WTC11 (cell line): ENCODE data around the gene WDR72. TPM values are rescaled to one million over a fixed set of nuclear protein-coding genes. Genes with fewer than 3 reads are reported as not detected.
"Not testable (repeated sequence)": the region's sequence is repeated elsewhere in the genome, so short reads cannot be mapped to it uniquely, and the experiment has no call there.

Source experiments
- ATAC-seq: fragments of 200-7000 bp; cut with Tn5 transposase; 2 replicates; pipeline ENCODE4 v1.10.0; 2021; ENCODE audit warnings: mild to moderate bottlenecking, moderate library complexity
- CTCF ChIA-PET: fragments of 300-600 bp; sonication (Branson Sonifier 250); formaldehyde crosslinking; loops from one replicate; lab custom pipeline; 2021; ENCODE audit warnings: antibody characterized with exemption; lab: Charles Lee
- POLR2A ChIA-PET: fragments of 350-600 bp; sonication (Branson Sonifier 250); formaldehyde crosslinking; loops from one replicate; lab custom pipeline; 2021; ENCODE audit warnings: antibody characterized with exemption; lab: Charles Lee
- DNase-seq: peaks from one replicate; pipeline ENCODE4 v3.0.0; 2021; ENCODE audit warnings: low spot score
- H3K27ac Mint-ChIP-seq: 2 replicates; pipeline ENCODE4 v1.8.0; 2021; ENCODE audit warnings: mixed read lengths
- H3K27me3 Mint-ChIP-seq: 2 replicates; pipeline ENCODE4 v1.8.0; 2021; ENCODE audit warnings: low read depth, mild to moderate bottlenecking, moderate library complexity, mixed read lengths
- H3K36me3 Mint-ChIP-seq: 2 replicates; pipeline ENCODE4 v1.8.0; 2021; ENCODE audit warnings: mixed read lengths
- H3K4me1 Mint-ChIP-seq: 2 replicates; pipeline ENCODE4 v1.8.0; 2022; ENCODE audit warnings: mixed read lengths
- H3K4me3 Mint-ChIP-seq: 2 replicates; pipeline ENCODE4 v1.8.0; 2021; ENCODE audit warnings: mild to moderate bottlenecking, moderate library complexity, mixed read lengths
- H3K9me3 Mint-ChIP-seq: 2 replicates; pipeline ENCODE4 v1.8.0; 2021; ENCODE audit warnings: mixed read lengths
- CBFB ChIP-seq: sonication (generic); formaldehyde crosslinking; IDR thresholded peaks from 2 replicates; pipeline ENCODE4 v1.8.1; 2022; ENCODE audit warnings: mild to moderate bottlenecking, low read depth, missing genetic modification reagents
- GABPB1 ChIP-seq: sonication (generic); formaldehyde crosslinking; IDR thresholded peaks from 2 replicates; pipeline ENCODE4 v1.8.1; 2023; ENCODE audit warnings: mild to moderate bottlenecking, missing genetic modification reagents
- KAT7 ChIP-seq: sonication (generic); formaldehyde crosslinking; IDR thresholded peaks from 2 replicates; pipeline ENCODE4 v1.8.1; 2023; ENCODE audit warnings: missing genetic modification reagents, mild to moderate bottlenecking, borderline replicate concordance
- MXD4 ChIP-seq: fragments of 250-450 bp; sonication (Bioruptor Pico); IDR thresholded peaks from 2 replicates; pipeline ENCODE4 v1.8.0; 2021; ENCODE audit warnings: mild to moderate bottlenecking, moderate library complexity, borderline replicate concordance
- RELA ChIP-seq: sonication (generic); formaldehyde crosslinking; IDR thresholded peaks from 2 replicates; pipeline ENCODE4 v1.8.1; 2022; ENCODE audit warnings: missing genetic modification reagents, mild to moderate bottlenecking, borderline replicate concordance
- ZNF219 ChIP-seq: sonication (generic); formaldehyde crosslinking; IDR thresholded peaks from 2 replicates; pipeline ENCODE4 v1.8.0; 2023; ENCODE audit warnings: missing genetic modification reagents, mild to moderate bottlenecking, borderline replicate concordance
- ZNF423 ChIP-seq: fragments of 250-450 bp; sonication (Bioruptor Pico); IDR thresholded peaks from 2 replicates; pipeline ENCODE4 v2.1.2; 2022; ENCODE audit warnings: mild to moderate bottlenecking, moderate library complexity
- ZNF671 ChIP-seq: fragments of 250-450 bp; sonication (Bioruptor Pico); IDR thresholded peaks from 2 replicates; pipeline ENCODE4 v1.8.0; 2021; ENCODE audit warnings: mild to moderate bottlenecking
- total RNA-seq: library from RNA; stranded (reverse); gene quantifications from 3 replicates; pipeline ENCODE4 v1.2.3, GENCODE V29; 2021
- TF ChIP-seq, protein P1 (sequence below): sonication (generic); formaldehyde crosslinking; conservative IDR thresholded peaks from 2 replicates; pipeline ENCODE4 v1.8.1; 2022; ENCODE audit warnings: mild to moderate bottlenecking, missing genetic modification reagents
- TF ChIP-seq, protein P2 (sequence below): sonication (generic); formaldehyde crosslinking; IDR thresholded peaks from 2 replicates; pipeline ENCODE4 v1.8.1; 2022; ENCODE audit warnings: low read depth, mild to moderate bottlenecking, moderate library complexity, missing genetic modification reagents, borderline replicate concordance
- TF ChIP-seq, protein P3 (sequence below): fragments of 250-450 bp; sonication (Bioruptor Pico); IDR thresholded peaks from 2 replicates; pipeline ENCODE4 v1.9.0; 2021; ENCODE audit warnings: mild to moderate bottlenecking
- TF ChIP-seq, protein P4 (sequence below): fragments of 250-450 bp; sonication (Bioruptor Pico); IDR thresholded peaks from 2 replicates; pipeline ENCODE4 v1.9.0; 2021; ENCODE audit warnings: moderate library complexity, mild to moderate bottlenecking, inconsistent platforms, borderline replicate concordance
- TF ChIP-seq, protein P5 (sequence below): sonication (generic); formaldehyde crosslinking; conservative IDR thresholded peaks from 2 replicates; pipeline ENCODE4 v1.8.1; 2023; ENCODE audit warnings: mild to moderate bottlenecking, low read depth, missing genetic modification reagents, moderate library complexity
- TF ChIP-seq, protein P6 (sequence below): sonication (generic); formaldehyde crosslinking; IDR thresholded peaks from 2 replicates; pipeline ENCODE4 v1.8.1; 2022; ENCODE audit warnings: mild to moderate bottlenecking, moderate library complexity, missing genetic modification reagents
- TF ChIP-seq, protein P7 (sequence below): sonication (generic); formaldehyde crosslinking; IDR thresholded peaks from 2 replicates; pipeline ENCODE4 v1.8.1; 2023; ENCODE audit warnings: mild to moderate bottlenecking, missing genetic modification reagents, moderate library complexity

Gene WDR72
- total RNA-seq, 1 experiment from 2014 or later = 8.6 TPM

DNA sequence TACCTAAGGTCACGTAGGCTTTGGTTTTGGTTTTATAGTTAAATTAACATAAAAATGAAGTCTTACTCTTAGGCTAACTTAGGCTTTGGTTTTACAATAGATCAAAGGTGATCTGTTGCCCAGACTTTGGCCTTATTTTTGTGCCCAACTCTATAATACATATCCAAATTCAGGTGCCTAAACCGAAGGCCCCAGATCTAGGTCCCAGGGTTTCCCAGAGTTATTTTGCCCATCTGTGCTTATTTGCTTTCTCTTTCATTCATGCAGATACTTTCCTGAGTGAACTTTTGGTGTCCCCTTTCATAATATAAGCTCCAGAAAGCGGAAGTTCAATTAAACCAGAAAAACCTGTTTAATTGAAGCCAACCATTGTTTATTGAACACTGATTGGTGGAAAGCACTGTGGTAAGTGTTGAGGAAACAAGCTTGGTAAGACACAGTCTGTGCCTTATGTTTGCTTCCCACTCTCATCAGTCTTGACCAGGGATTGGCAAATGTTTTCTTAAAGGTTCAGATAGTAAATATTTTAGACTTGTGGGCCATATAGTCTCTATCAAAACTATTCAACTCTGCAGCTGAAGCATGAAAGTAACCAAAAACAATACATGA lies 209.7 kb downstream of the WDR72 start:
- ATAC-seq = no peak
- CTCF ChIA-PET = interaction anchor here (1.4 kb wide), 1 partner anchor 106 kb away, joined by 3 read pairs; no protein-coding TSS in a partner anchor
- TF ChIP-seq, protein P1, sequence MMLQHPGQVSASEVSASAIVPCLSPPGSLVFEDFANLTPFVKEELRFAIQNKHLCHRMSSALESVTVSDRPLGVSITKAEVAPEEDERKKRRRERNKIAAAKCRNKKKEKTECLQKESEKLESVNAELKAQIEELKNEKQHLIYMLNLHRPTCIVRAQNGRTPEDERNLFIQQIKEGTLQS (CRISPR knock-in tag) = no peak
- TF ChIP-seq ZNF671 (no peak), KAT7 (no peak)
- TF ChIP-seq, protein P2, sequence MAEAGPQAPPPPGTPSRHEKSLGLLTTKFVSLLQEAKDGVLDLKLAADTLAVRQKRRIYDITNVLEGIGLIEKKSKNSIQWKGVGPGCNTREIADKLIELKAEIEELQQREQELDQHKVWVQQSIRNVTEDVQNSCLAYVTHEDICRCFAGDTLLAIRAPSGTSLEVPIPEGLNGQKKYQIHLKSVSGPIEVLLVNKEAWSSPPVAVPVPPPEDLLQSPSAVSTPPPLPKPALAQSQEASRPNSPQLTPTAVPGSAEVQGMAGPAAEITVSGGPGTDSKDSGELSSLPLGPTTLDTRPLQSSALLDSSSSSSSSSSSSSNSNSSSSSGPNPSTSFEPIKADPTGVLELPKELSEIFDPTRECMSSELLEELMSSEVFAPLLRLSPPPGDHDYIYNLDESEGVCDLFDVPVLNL = no peak
- no peak for DNase-seq
- Mint-ChIP-seq H3K4me1 (peaks cover 25% of the 10 kb centered on the region), H3K4me3 (no peak overlapping the region), H3K9me3 (no peaks in the 10 kb centered on the region), H3K27ac (no peak overlapping the region; the same call in 1 of the 2 replicates), H3K27me3 (peaks cover 5% of the 10 kb centered on the region; the same call in 1 of the 2 replicates), H3K36me3 (no peaks in the 10 kb centered on the region)
- POLR2A ChIA-PET = no interaction called here

DNA sequence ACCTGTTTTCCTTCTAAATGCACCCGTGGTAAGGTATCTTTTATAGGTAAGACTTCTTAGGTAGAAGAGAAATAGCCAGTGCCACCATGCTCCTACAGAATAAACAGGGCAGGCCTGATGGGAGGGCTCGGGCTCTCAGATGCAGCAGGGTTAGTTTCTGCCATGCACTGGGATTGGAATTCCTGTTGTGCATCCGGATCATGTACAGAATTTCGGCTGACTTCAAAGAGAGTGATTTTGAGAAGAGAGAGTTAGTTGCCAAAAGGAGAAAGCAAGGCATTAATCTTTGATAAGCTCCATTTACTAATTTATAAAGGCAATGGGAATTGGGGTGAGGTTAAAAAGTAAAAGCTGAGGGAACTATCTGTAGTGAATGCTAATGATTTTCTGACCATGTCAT lies 211.2 kb downstream of the WDR72 start:
- H3K27me3 Mint-ChIP-seq = peaks cover 8% of the 10 kb centered on the region
- ChIA-PET CTCF (interaction anchor here (1.4 kb wide), 1 partner anchor 107 kb away, joined by 3 read pairs; no protein-coding TSS in a partner anchor), POLR2A (no interaction called here)
- peaks cover 5% of the 10 kb centered on the region; the same call in 1 of the 2 replicates for H3K9me3 Mint-ChIP-seq
- H3K36me3 Mint-ChIP-seq = peaks cover 3% of the 10 kb centered on the region
- H3K27ac Mint-ChIP-seq = no peak overlapping the region
- H3K4me3 Mint-ChIP-seq = no peak overlapping the region
- ATAC-seq (no peak), DNase-seq (no peak)
- TF ChIP-seq ZNF423 (CRISPR knock-in tag) (no peak), RELA (CRISPR knock-in tag) (no peak), MXD4 (CRISPR knock-in tag) (no peak)
- TF ChIP-seq, protein P3, sequence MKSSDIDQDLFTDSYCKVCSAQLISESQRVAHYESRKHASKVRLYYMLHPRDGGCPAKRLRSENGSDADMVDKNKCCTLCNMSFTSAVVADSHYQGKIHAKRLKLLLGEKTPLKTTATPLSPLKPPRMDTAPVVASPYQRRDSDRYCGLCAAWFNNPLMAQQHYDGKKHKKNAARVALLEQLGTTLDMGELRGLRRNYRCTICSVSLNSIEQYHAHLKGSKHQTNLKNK (CRISPR knock-in tag) = no peak
- TF ChIP-seq, protein P4, sequence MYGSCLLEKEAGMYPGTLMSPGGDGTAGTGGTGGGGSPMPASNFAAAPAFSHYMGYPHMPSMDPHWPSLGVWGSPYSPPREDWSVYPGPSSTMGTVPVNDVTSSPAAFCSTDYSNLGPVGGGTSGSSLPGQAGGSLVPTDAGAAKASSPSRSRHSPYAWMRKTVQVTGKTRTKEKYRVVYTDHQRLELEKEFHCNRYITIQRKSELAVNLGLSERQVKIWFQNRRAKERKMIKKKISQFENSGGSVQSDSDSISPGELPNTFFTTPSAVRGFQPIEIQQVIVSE = no peak
- peaks cover 24% of the 10 kb centered on the region for H3K4me1 Mint-ChIP-seq

DNA sequence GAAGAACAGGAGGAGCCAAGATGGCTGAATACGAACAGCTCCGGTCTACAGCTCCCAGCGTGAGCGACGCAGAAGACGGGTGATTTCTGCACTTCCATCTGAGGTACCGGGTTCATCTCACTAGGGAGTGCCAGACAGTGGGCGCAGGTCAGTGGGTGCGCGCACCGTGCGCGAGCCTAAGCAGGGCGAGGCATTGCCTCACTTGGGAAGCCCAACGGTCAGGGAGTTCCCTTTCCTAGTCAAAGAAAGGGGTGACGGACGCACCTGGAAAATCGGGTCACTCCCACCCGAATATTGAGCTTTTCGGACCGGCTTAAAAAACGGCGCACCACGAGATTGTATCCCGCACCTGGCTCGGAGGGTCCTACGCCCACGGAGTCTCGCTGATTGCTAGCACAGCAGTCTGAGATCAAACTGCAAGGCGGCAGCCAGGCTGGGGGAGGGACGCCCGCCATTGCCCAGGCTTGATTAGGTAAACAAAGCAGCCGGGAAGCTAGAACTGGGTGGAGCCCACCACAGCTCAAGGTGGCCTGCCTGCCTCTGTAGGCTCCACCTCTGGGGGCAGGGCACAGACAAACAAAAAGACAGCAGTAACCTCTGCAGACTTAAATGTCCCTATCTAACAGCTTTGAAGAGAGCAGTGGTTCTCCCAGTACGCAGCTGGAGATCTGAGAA lies 218.7 kb downstream of the WDR72 start:
- H3K27ac Mint-ChIP-seq = peak overlapping the region; percentile 72
- DNase-seq = peak; percentile 20
- peak overlapping the region; percentile 81 for H3K4me3 Mint-ChIP-seq
- H3K9me3 Mint-ChIP-seq, POLR2A ChIA-PET, H3K27me3 Mint-ChIP-seq, ATAC-seq, H3K36me3 Mint-ChIP-seq: not testable (repeated sequence)
- CTCF ChIA-PET = interaction anchor here (0.7 kb wide), 1 partner anchor 271 kb away, joined by 4 read pairs; no protein-coding TSS in a partner anchor
- H3K4me1 Mint-ChIP-seq = peaks cover 21% of the 10 kb centered on the region

DNA sequence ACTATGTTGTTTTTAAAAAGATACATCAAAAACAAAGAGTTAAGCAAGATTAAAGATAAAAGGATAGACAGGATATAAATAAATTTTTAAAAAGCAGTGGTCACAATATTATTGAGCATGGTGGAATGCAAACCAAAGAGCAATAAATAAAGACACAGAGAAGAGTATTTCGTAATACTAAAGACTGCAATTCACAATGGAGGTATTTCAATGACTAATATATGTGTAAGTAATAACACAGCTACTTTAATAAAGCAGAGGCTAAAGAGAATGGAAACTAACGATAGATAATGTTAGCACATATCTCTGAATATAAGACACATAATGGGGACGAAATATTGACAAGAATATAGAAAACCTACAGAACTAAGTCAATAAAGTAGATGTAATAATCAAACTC lies 219.6 kb downstream of the WDR72 start:
- no peak overlapping the region for H3K27ac Mint-ChIP-seq
- CTCF ChIA-PET = no interaction called here
- no peak for ATAC-seq
- peak overlapping the region; percentile 81 for H3K4me3 Mint-ChIP-seq
- peaks cover 21% of the 10 kb centered on the region for H3K4me1 Mint-ChIP-seq
- TF ChIP-seq CBFB = no peak
- TF ChIP-seq, all 79 proteins: peak for 0
- H3K27me3 Mint-ChIP-seq = peaks cover 3% of the 10 kb centered on the region
- no peak for DNase-seq
- H3K36me3 Mint-ChIP-seq = peaks cover 5% of the 10 kb centered on the region
- POLR2A ChIA-PET = no interaction called here
- H3K9me3 Mint-ChIP-seq = peaks cover 8% of the 10 kb centered on the region; the same call in 1 of the 2 replicates

DNA sequence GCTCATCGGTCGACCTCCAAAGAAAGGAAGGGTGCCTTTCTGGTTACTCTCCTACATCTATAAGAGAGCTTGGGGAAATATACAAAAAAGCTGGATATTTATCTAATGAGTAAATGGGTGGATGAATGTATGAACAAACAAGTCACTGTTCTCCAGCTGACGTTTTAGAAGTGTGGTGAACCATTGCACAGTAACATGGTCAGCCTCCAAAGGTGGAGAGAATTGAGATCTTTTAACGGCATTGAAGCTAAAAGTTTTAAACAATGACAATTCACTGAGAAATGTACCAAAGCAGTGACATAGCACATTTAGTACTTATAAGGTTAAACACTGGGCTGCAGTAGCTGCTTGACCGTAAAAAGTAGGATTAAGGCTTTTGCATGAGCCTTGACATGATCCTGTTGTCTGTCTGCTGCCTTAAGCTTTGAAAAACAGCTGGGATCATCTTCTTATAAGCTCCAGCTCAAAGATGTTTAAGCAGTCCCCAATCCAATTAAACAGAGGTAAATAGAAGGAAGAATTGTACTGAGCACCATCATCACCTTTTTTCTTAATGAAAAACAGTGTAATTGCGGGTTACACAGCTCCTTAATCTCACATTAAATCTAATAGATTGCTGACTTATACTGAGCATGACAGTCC lies 222.9 kb downstream of the WDR72 start:
- no peaks in the 10 kb centered on the region for H3K36me3 Mint-ChIP-seq
- no peak for DNase-seq
- ATAC-seq = no peak
- ChIA-PET CTCF (interaction anchor here (0.5 to 1.1 kb wide), 2 partner anchors 231 to 1572 kb away, joined by 3 read pairs; no protein-coding TSS in a partner anchor), POLR2A (no interaction called here)
- peaks cover 21% of the 10 kb centered on the region for H3K4me1 Mint-ChIP-seq
- no peak overlapping the region for H3K4me3 Mint-ChIP-seq
- H3K9me3 Mint-ChIP-seq = no peaks in the 10 kb centered on the region
- no peaks in the 10 kb centered on the region for H3K27me3 Mint-ChIP-seq
- H3K27ac Mint-ChIP-seq = no peak overlapping the region
- no peak for TF ChIP-seq CBFB
- TF ChIP-seq MXD4 (CRISPR knock-in tag) = no peak
- TF ChIP-seq GABPB1 (CRISPR knock-in tag) = no peak
- TF ChIP-seq, protein P5, sequence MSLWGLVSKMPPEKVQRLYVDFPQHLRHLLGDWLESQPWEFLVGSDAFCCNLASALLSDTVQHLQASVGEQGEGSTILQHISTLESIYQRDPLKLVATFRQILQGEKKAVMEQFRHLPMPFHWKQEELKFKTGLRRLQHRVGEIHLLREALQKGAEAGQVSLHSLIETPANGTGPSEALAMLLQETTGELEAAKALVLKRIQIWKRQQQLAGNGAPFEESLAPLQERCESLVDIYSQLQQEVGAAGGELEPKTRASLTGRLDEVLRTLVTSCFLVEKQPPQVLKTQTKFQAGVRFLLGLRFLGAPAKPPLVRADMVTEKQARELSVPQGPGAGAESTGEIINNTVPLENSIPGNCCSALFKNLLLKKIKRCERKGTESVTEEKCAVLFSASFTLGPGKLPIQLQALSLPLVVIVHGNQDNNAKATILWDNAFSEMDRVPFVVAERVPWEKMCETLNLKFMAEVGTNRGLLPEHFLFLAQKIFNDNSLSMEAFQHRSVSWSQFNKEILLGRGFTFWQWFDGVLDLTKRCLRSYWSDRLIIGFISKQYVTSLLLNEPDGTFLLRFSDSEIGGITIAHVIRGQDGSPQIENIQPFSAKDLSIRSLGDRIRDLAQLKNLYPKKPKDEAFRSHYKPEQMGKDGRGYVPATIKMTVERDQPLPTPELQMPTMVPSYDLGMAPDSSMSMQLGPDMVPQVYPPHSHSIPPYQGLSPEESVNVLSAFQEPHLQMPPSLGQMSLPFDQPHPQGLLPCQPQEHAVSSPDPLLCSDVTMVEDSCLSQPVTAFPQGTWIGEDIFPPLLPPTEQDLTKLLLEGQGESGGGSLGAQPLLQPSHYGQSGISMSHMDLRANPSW = no peak
- TF ChIP-seq, protein P6, sequence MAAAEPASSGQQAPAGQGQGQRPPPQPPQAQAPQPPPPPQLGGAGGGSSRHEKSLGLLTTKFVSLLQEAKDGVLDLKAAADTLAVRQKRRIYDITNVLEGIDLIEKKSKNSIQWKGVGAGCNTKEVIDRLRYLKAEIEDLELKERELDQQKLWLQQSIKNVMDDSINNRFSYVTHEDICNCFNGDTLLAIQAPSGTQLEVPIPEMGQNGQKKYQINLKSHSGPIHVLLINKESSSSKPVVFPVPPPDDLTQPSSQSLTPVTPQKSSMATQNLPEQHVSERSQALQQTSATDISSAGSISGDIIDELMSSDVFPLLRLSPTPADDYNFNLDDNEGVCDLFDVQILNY (CRISPR knock-in tag) = no peak
- TF ChIP-seq, protein P7, sequence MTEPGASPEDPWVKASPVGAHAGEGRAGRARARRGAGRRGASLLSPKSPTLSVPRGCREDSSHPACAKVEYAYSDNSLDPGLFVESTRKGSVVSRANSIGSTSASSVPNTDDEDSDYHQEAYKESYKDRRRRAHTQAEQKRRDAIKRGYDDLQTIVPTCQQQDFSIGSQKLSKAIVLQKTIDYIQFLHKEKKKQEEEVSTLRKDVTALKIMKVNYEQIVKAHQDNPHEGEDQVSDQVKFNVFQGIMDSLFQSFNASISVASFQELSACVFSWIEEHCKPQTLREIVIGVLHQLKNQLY (CRISPR knock-in tag) = no peak
- no peak for TF ChIP-seq RELA (CRISPR knock-in tag)
- no peak for TF ChIP-seq ZNF219 (CRISPR knock-in tag)
